Upper lobe of left lung (tissue), 4 donors: ENCODE results near the gene SLC8A3.

Experiments
- EP300 ChIP-seq, 4 donors: sonication (generic); formaldehyde crosslinking; IDR thresholded peaks; one replicate each; pipeline ENCODE4 v1.5.1; 2017; ENCODE audit warnings: antibody characterized with exemption in 4 of 4, control low read depth in 2 of 4
- POLR2A ChIP-seq, 4 donors: fragments of 450-650 bp; IDR thresholded peaks; one replicate each; pipeline ENCODE4 v1.5.1; 2016 to 2017; ENCODE audit warnings: antibody characterized with exemption in 4 of 4, mild to moderate bottlenecking in 2 of 4
- TF ChIP-seq, protein P1 (sequence below), 6 experiments: fragments of 450-650 bp in 4 of 6; fragments of 200-600 bp in 2 of 6; sonication (generic) in 2 of 6; IDR thresholded peaks; one replicate each; pipeline ENCODE4 v1.5.1; 2016 to 2019; ENCODE audit warnings: antibody characterized with exemption in 6 of 6

DNA sequence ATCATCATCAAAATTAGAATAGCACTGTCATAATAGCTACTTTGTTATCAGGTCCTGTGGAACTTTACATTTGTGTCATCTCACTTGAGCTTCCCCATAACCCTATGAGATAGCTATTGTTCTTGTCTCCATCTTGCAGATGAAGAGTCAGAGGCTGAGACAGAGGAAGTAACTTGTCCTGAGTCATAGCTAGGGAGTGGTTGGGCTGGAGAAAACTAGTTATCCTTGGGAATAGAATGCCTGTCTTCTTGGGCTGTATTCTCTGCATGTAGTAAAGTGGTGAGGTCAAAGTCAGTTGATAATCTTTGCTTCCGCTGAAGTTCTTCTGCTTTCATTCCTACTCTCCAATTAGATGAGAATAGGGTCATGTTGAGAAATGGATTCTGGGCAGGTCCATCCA is 192.5 kb downstream of the SLC8A3 start:
- TF ChIP-seq, protein P1, sequence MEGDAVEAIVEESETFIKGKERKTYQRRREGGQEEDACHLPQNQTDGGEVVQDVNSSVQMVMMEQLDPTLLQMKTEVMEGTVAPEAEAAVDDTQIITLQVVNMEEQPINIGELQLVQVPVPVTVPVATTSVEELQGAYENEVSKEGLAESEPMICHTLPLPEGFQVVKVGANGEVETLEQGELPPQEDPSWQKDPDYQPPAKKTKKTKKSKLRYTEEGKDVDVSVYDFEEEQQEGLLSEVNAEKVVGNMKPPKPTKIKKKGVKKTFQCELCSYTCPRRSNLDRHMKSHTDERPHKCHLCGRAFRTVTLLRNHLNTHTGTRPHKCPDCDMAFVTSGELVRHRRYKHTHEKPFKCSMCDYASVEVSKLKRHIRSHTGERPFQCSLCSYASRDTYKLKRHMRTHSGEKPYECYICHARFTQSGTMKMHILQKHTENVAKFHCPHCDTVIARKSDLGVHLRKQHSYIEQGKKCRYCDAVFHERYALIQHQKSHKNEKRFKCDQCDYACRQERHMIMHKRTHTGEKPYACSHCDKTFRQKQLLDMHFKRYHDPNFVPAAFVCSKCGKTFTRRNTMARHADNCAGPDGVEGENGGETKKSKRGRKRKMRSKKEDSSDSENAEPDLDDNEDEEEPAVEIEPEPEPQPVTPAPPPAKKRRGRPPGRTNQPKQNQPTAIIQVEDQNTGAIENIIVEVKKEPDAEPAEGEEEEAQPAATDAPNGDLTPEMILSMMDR (IDR thresholded peaks at IDR 0.05) = no peak
- TF ChIP-seq POLR2A (IDR thresholded peaks at IDR 0.05) = no peak
- TF ChIP-seq EP300 (IDR thresholded peaks at IDR 0.05) = no peak
